ENCODE data around the gene CASP8. TPM values are rescaled to one million over a fixed set of nuclear protein-coding genes. Genes with fewer than 3 reads are reported as not detected.

The CASP8 gene
- polyA plus RNA-seq, 1 donor from 2014 or later, result not detected

DNA sequence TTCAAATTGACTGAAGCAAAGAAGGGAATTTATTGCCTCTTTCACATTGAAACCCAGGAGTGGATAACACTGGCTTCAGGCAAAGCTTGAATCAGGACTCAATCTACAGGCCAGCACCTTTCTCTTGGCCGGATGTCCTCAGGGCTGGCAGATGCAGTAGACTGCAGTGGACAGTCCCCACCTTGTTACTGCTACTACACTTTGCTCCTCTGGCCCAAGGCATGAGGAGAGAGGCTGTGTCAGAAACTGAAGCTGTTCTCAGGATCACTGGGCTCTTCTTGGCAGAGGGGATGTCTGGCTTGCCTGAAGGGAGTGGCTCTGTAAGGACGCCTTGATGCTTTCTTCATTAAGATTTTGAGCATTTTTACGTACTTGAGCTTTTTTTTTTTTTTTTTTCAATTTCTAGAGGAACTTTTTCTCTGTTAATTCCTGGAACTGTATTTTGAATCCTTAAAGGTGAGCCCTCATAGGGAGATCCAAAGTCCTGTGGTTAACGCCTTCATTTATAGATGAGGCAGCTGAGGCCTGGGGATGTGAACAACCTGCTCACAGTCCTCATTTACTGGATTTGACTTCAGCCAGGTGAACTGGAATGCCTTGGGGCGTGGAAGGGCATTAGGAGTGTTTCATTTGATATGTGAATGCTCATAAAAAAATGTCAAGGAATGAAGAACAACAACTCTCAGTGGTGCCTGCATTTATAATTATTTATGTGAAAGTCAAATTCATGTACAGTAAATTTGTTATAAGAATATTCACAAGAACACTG is 40.8 kb upstream of the CASP8 start:
- Histone ChIP-seq H3K9me2 (ENCODE audit: insufficient read depth, low read length) (no peaks in the 10 kb centered on the region), H3K4me3 (ENCODE audit: low read length) (no peak overlapping the region), H3K9me3 (ENCODE audit: low read length) (no peaks in the 10 kb centered on the region), H3F3A (ENCODE audit: insufficient read depth, low read length, poor library complexity, severe bottlenecking) (no peaks in the 10 kb centered on the region), H2AFZ (ENCODE audit: low read depth, low read length) (no peak overlapping the region), H3K27me3 (ENCODE audit: insufficient read depth, low read depth, low read length) (no peaks in the 10 kb centered on the region), H4K20me1 (ENCODE audit: insufficient read depth) (no peaks in the 10 kb centered on the region), H3K36me3 (ENCODE audit: insufficient read depth, low read length) (no peaks in the 10 kb centered on the region), H3K9ac (ENCODE audit: low read length) (no peak overlapping the region), H3K4me2 (ENCODE audit: low read length) (no peak overlapping the region), H3K27ac (ENCODE audit: low read length) (no peak overlapping the region), H3K79me2 (replicated peaks; ENCODE audit: insufficient read depth, low read length) (no peaks in the 10 kb centered on the region)
- no peak for TF ChIP-seq MXI1 (conservative IDR thresholded peaks at IDR 0.05; ENCODE audit: poor library complexity, severe bottlenecking)
- no peak for TF ChIP-seq EP300 (conservative IDR thresholded peaks at IDR 0.05; ENCODE audit: poor library complexity, severe bottlenecking)
- TF ChIP-seq, protein P1, sequence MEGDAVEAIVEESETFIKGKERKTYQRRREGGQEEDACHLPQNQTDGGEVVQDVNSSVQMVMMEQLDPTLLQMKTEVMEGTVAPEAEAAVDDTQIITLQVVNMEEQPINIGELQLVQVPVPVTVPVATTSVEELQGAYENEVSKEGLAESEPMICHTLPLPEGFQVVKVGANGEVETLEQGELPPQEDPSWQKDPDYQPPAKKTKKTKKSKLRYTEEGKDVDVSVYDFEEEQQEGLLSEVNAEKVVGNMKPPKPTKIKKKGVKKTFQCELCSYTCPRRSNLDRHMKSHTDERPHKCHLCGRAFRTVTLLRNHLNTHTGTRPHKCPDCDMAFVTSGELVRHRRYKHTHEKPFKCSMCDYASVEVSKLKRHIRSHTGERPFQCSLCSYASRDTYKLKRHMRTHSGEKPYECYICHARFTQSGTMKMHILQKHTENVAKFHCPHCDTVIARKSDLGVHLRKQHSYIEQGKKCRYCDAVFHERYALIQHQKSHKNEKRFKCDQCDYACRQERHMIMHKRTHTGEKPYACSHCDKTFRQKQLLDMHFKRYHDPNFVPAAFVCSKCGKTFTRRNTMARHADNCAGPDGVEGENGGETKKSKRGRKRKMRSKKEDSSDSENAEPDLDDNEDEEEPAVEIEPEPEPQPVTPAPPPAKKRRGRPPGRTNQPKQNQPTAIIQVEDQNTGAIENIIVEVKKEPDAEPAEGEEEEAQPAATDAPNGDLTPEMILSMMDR (IDR thresholded peaks at IDR 0.05; ENCODE audit: poor library complexity, severe bottlenecking), result no peak
- TF ChIP-seq RAD21 (conservative IDR thresholded peaks at IDR 0.05), result no peak
- TF ChIP-seq EZH2 (IDR thresholded peaks at IDR 0.05; ENCODE audit: borderline replicate concordance, insufficient read depth, low read length, poor library complexity, severe bottlenecking), result no peak
- TF ChIP-seq TAF1 (IDR thresholded peaks at IDR 0.05; ENCODE audit: low read depth), result no peak
- no peak for TF ChIP-seq POLR2AphosphoS5 (IDR thresholded peaks at IDR 0.05)
- TF ChIP-seq SMC3 (conservative IDR thresholded peaks at IDR 0.05; ENCODE audit: poor library complexity), result no peak
- TF ChIP-seq, protein P2, sequence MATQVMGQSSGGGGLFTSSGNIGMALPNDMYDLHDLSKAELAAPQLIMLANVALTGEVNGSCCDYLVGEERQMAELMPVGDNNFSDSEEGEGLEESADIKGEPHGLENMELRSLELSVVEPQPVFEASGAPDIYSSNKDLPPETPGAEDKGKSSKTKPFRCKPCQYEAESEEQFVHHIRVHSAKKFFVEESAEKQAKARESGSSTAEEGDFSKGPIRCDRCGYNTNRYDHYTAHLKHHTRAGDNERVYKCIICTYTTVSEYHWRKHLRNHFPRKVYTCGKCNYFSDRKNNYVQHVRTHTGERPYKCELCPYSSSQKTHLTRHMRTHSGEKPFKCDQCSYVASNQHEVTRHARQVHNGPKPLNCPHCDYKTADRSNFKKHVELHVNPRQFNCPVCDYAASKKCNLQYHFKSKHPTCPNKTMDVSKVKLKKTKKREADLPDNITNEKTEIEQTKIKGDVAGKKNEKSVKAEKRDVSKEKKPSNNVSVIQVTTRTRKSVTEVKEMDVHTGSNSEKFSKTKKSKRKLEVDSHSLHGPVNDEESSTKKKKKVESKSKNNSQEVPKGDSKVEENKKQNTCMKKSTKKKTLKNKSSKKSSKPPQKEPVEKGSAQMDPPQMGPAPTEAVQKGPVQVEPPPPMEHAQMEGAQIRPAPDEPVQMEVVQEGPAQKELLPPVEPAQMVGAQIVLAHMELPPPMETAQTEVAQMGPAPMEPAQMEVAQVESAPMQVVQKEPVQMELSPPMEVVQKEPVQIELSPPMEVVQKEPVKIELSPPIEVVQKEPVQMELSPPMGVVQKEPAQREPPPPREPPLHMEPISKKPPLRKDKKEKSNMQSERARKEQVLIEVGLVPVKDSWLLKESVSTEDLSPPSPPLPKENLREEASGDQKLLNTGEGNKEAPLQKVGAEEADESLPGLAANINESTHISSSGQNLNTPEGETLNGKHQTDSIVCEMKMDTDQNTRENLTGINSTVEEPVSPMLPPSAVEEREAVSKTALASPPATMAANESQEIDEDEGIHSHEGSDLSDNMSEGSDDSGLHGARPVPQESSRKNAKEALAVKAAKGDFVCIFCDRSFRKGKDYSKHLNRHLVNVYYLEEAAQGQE (IDR thresholded peaks at IDR 0.05; ENCODE audit: borderline replicate concordance), result no peak

DNA sequence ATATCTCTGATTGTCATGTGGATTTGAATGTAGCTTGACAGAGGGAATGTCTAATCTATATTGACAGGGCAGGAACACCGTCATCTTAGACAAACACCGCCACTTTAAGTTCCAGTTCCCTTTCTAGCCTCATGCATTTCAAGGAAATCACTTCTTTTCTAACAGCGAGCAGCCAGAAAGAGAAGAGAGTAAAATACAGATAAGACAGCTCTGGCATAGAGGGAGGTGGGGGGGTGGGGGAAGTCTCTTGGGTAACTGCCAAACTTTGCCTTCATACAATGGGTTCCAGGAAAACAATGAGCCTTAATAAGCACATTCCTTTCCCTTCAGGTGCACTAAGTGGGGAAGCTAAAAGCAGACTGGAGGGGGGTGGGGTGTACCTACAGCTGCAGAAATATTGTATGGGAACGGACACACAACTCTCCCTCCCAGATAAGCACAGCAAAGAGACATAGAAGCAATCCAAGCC is 40.2 kb upstream of the CASP8 start:
- H4K20me1 ChIP-seq (ENCODE audit: insufficient read depth), result no peaks in the 10 kb centered on the region
- H3F3A ChIP-seq (ENCODE audit: insufficient read depth, low read length, poor library complexity, severe bottlenecking), result no peaks in the 10 kb centered on the region
- H3K9me3 ChIP-seq (ENCODE audit: low read length), result no peaks in the 10 kb centered on the region
- H3K4me3 ChIP-seq (ENCODE audit: low read length), result no peak overlapping the region
- no peaks in the 10 kb centered on the region for H3K79me2 ChIP-seq (replicated peaks; ENCODE audit: insufficient read depth, low read length)
- TF ChIP-seq TAF1 (IDR thresholded peaks at IDR 0.05; ENCODE audit: low read depth), result no peak
- TF ChIP-seq EP300 (conservative IDR thresholded peaks at IDR 0.05; ENCODE audit: poor library complexity, severe bottlenecking), result no peak
- no peak for TF ChIP-seq MXI1 (conservative IDR thresholded peaks at IDR 0.05; ENCODE audit: poor library complexity, severe bottlenecking)
- TF ChIP-seq, protein P1 (IDR thresholded peaks at IDR 0.05; ENCODE audit: poor library complexity, severe bottlenecking), result no peak
- no peak for TF ChIP-seq SMC3 (conservative IDR thresholded peaks at IDR 0.05; ENCODE audit: poor library complexity)
- TF ChIP-seq RAD21 (conservative IDR thresholded peaks at IDR 0.05), result no peak
- TF ChIP-seq EZH2 (IDR thresholded peaks at IDR 0.05; ENCODE audit: borderline replicate concordance, insufficient read depth, low read length, poor library complexity, severe bottlenecking), result no peak
- TF ChIP-seq, protein P2 (IDR thresholded peaks at IDR 0.05; ENCODE audit: borderline replicate concordance), result no peak
- TF ChIP-seq POLR2AphosphoS5 (IDR thresholded peaks at IDR 0.05), result no peak
- H3K9me2 ChIP-seq (ENCODE audit: insufficient read depth, low read length), result no peaks in the 10 kb centered on the region
- H2AFZ ChIP-seq (ENCODE audit: low read depth, low read length), result no peak overlapping the region
- H3K27me3 ChIP-seq (ENCODE audit: insufficient read depth, low read depth, low read length), result no peaks in the 10 kb centered on the region
- no peak overlapping the region for H3K4me2 ChIP-seq (ENCODE audit: low read length)
- no peaks in the 10 kb centered on the region for H3K36me3 ChIP-seq (ENCODE audit: insufficient read depth, low read length)
- H3K27ac ChIP-seq (ENCODE audit: low read length), result no peak overlapping the region
- H3K9ac ChIP-seq (ENCODE audit: low read length), result no peak overlapping the region

Data from neural cell (in vitro differentiated cells).